DMS79 (cell line): ENCODE data around the gene TMPRSS3.

Experiments used
- DNase-seq: peaks from one replicate; lab custom pipeline; 2025; lab: John Stamatoyannopoulos, UW

TMPRSS3 gene

GRCh38 chr21:42373196-42373907 lies 22.5 kb downstream of the TMPRSS3 start:
- no peak for DNase-seq

GRCh38 chr21:42370894-42371654 lies 24.8 kb downstream of the TMPRSS3 start:
- DNase-seq = no peak

GRCh38 chr21:42369821-42370220 lies 26.0 kb downstream of the TMPRSS3 start:
- DNase-seq = no peak

- DNase-seq = no peak
These were observed 28.3 kb downstream of the TMPRSS3 start for GRCh38 chr21:42367367-42368165.

GRCh38 chr21:42366292-42367010 lies 29.4 kb downstream of the TMPRSS3 start, which contains the start of gene TFF1:
Gene TFF1 (minus strand): TSS chr21:42366535. CDS start chr21:42366495, 40 bp downstream.
- DNase-seq = no peak

GRCh38 chr21:42365770-42366169 lies 30.1 kb downstream of the TMPRSS3 start:
- no peak for DNase-seq

GRCh38 chr21:42364304-42364865 lies 31.5 kb downstream of the TMPRSS3 start:
- DNase-seq = no peak

- no peak for DNase-seq
These were observed 32.5 kb downstream of the TMPRSS3 start for GRCh38 chr21:42363312-42363711.

- DNase-seq = peak; percentile 38
These were observed 33.2 kb downstream of the TMPRSS3 start for GRCh38 chr21:42362700-42363099.

- no peak for DNase-seq
These were observed 33.7 kb downstream of the TMPRSS3 start for GRCh38 chr21:42362198-42362597.

GRCh38 chr21:42361286-42361685 lies 34.6 kb downstream of the TMPRSS3 start:
- no peak for DNase-seq

GRCh38 chr21:42360317-42360716 lies 35.5 kb downstream of the TMPRSS3 start:
- DNase-seq = no peak

GRCh38 chr21:42358937-42359336 lies 36.9 kb downstream of the TMPRSS3 start:
- DNase-seq = no peak

GRCh38 chr21:42358261-42358660 lies 37.6 kb downstream of the TMPRSS3 start:
- no peak for DNase-seq

- DNase-seq = no peak
These were observed 38.5 kb downstream of the TMPRSS3 start for GRCh38 chr21:42357307-42357706.

- DNase-seq = no peak
These were observed 39.2 kb downstream of the TMPRSS3 start for GRCh38 chr21:42356650-42357049.

GRCh38 chr21:42356046-42356445 lies 39.8 kb downstream of the TMPRSS3 start:
- DNase-seq = peak; percentile 14

GRCh38 chr21:42353623-42354022 lies 42.2 kb downstream of the TMPRSS3 start:
- DNase-seq = no peak

- DNase-seq = no peak
These were observed 43.3 kb downstream of the TMPRSS3 start for GRCh38 chr21:42352441-42353095.

GRCh38 chr21:42351626-42352440 lies 44.0 kb downstream of the TMPRSS3 start:
- no peak for DNase-seq
